H1 (cell line): ENCODE results near the gene WNK2. TPM values are rescaled to one million over a fixed set of nuclear protein-coding genes. Genes with fewer than 3 reads are reported as not detected.

Experiments used
- CTCF ChIA-PET: fragments of 300-600 bp; sonication (Branson Sonifier 250); formaldehyde crosslinking; loops from one replicate; lab custom pipeline; 2021; ENCODE audit not compliant: partially characterized antibody; lab: Charles Lee
- POLR2A ChIA-PET: fragments of 300-600 bp; sonication (Branson Sonifier 250); formaldehyde crosslinking; loops from one replicate; lab custom pipeline; 2021; ENCODE audit warnings: inconsistent platforms; ENCODE audit not compliant: partially characterized antibody; lab: Charles Lee
- DNase-seq, 2 experiments: peaks; one replicate each; pipeline versions ENCODE4 v3.0.0 to v3.0.0-alpha.2; 2010 to 2022; ENCODE audit warnings: low spot score in 2 of 2, low read depth in 1 of 2, mixed read lengths in 1 of 2
- FAIRE-seq: peaks from 2 replicates; lab custom pipeline; 2011; peaks lifted over from hg19 to GRCh38; lab: Jason Lieb, UNC
- H2AFZ ChIP-seq: 2 replicates; pipeline ENCODE4 v1.8.1; 2012; ENCODE audit warnings: low read length, inconsistent platforms
- H2AK5ac ChIP-seq: 2 replicates; pipeline ENCODE4 v1.6.1; 2013; ENCODE audit warnings: low read depth, low read length
- H2BK120ac ChIP-seq: replicated peaks from 2 replicates; pipeline ENCODE3; 2013; ENCODE audit warnings: low read depth, low read length, inconsistent platforms
- H2BK12ac ChIP-seq: 2 replicates; pipeline ENCODE4 v1.6.1; 2013; ENCODE audit warnings: low read depth, low read length
- H2BK15ac ChIP-seq: 2 replicates; pipeline ENCODE4 v1.6.1; 2013; ENCODE audit warnings: low read length
- H2BK20ac ChIP-seq: 2 replicates; pipeline ENCODE4 v1.6.1; 2013; ENCODE audit warnings: low read length
- H2BK5ac ChIP-seq: 2 replicates; pipeline ENCODE4 v1.6.1; 2013; ENCODE audit warnings: low read depth, low read length
- H3K14ac ChIP-seq: 2 replicates; pipeline ENCODE4 v1.6.1; 2013; ENCODE audit warnings: inconsistent platforms; ENCODE audit not compliant: insufficient read length
- H3K18ac ChIP-seq: 2 replicates; pipeline ENCODE4 v1.6.1; 2013; ENCODE audit warnings: low read length; ENCODE audit errors: extremely low read depth
- H3K23ac ChIP-seq: 2 replicates; pipeline ENCODE4 v1.6.1; 2013; ENCODE audit warnings: inconsistent platforms; ENCODE audit not compliant: insufficient read length
- H3K23me2 ChIP-seq: 2 replicates; pipeline ENCODE4 v1.6.1; 2013; ENCODE audit warnings: low read depth, low read length
- H3K27ac ChIP-seq: 2 replicates; pipeline ENCODE4 v1.6.1; 2011; ENCODE audit warnings: low read depth, low read length, inconsistent platforms
- H3K27me3 ChIP-seq, 4 experiments: replicated peaks in 1 of 4; 1 replicate in 1 of 4; 2 replicates in 3 of 4; pipeline versions ENCODE4 v1.6.1 to v1.8.1; 2011 to 2013; ENCODE audit warnings: low read length in 3 of 4, mild to moderate bottlenecking in 3 of 4, inconsistent platforms in 2 of 4, mixed read lengths in 2 of 4, moderate library complexity in 1 of 4; ENCODE audit not compliant: control insufficient read depth in 3 of 4, insufficient read depth in 3 of 4; ENCODE audit errors: extremely low read depth in 1 of 4
- H3K36me3 ChIP-seq, 4 experiments: 2 replicates each; pipeline versions ENCODE4 v1.6.1 to v1.8.1; 2011 to 2013; ENCODE audit warnings: mild to moderate bottlenecking in 4 of 4, low read length in 3 of 4, moderate library complexity in 2 of 4, control low read depth in 1 of 4, inconsistent platforms in 1 of 4; ENCODE audit not compliant: insufficient read depth in 4 of 4, control insufficient read depth in 2 of 4
- H3K4ac ChIP-seq: replicated peaks from 2 replicates; pipeline ENCODE3; 2013; ENCODE audit warnings: low read length, low read depth, mixed read lengths, inconsistent platforms; ENCODE audit not compliant: insufficient read length
- H3K4me1 ChIP-seq, 4 experiments: replicated peaks in 1 of 4; 1 replicate in 1 of 4; 2 replicates in 3 of 4; pipeline versions ENCODE4 v1.6.1 to v1.8.1; 2011 to 2013; ENCODE audit warnings: low read length in 3 of 4, inconsistent platforms in 2 of 4, mixed read lengths in 1 of 4; ENCODE audit not compliant: insufficient read depth in 4 of 4, control insufficient read depth in 3 of 4
- H3K4me2 ChIP-seq, 2 experiments: 2 replicates each; pipeline versions ENCODE4 v1.6.1 to v1.8.1; 2011 to 2013; ENCODE audit warnings: low read depth in 2 of 2, low read length in 2 of 2, control low read depth in 1 of 2, inconsistent platforms in 1 of 2, mild to moderate bottlenecking in 1 of 2; ENCODE audit not compliant: insufficient read depth in 1 of 2
- H3K4me3 ChIP-seq, 4 experiments: fragments of 200-600, 300-600 bp in 1 of 4; sonication (generic), shearing (Covaris generic), sonication (Bioruptor Twin) in 1 of 4; 2 replicates each; pipeline versions ENCODE4 v1.5.1 to v1.8.1; 2011 to 2016; ENCODE audit warnings: low read length in 4 of 4, low read depth in 3 of 4, control low read depth in 2 of 4, inconsistent platforms in 2 of 4, mild to moderate bottlenecking in 2 of 4, mixed read lengths in 1 of 4, moderate library complexity in 1 of 4; ENCODE audit not compliant: insufficient read depth in 2 of 4; ENCODE audit errors: extremely low read depth in 1 of 4
- H3K56ac ChIP-seq: replicated peaks from 2 replicates; pipeline ENCODE3; 2013; ENCODE audit warnings: low read depth, mild to moderate bottlenecking, mixed read lengths, low read length, inconsistent platforms; ENCODE audit not compliant: insufficient read length
- H3K79me1 ChIP-seq: 2 replicates; pipeline ENCODE4 v1.6.1; 2013; ENCODE audit warnings: low read depth, low read length, control low read depth
- H3K79me2 ChIP-seq, 2 experiments: 2 replicates each; pipeline versions ENCODE4 v1.6.1 to v1.8.1; 2012 to 2013; ENCODE audit warnings: low read length in 2 of 2, mild to moderate bottlenecking in 2 of 2, inconsistent platforms in 1 of 2; ENCODE audit not compliant: insufficient read depth in 2 of 2, control insufficient read depth in 1 of 2
- H3K9ac ChIP-seq, 4 experiments: replicated peaks in 1 of 4; 1 replicate in 1 of 4; 2 replicates in 3 of 4; pipeline versions ENCODE4 v1.6.1 to v1.8.1; 2011 to 2013; ENCODE audit warnings: low read depth in 3 of 4, low read length in 3 of 4, control low read depth in 2 of 4, mild to moderate bottlenecking in 2 of 4, moderate library complexity in 2 of 4, inconsistent platforms in 1 of 4; ENCODE audit errors: extremely low read depth in 1 of 4
- H3K9me3 ChIP-seq, 2 experiments: 2 replicates each; pipeline versions ENCODE4 v1.6.1 to v1.8.1; 2012 to 2013; ENCODE audit warnings: mild to moderate bottlenecking in 2 of 2, moderate library complexity in 2 of 2, control low read depth in 1 of 2, inconsistent platforms in 1 of 2, low read depth in 1 of 2, low read length in 1 of 2, mixed read lengths in 1 of 2; ENCODE audit not compliant: insufficient read depth in 2 of 2
- H4K20me1 ChIP-seq, 2 experiments: replicated peaks in 1 of 2; 2 replicates each; pipeline versions ENCODE3 to v1.8.1; 2011 to 2013; ENCODE audit warnings: inconsistent platforms in 2 of 2, low read length in 2 of 2, mild to moderate bottlenecking in 1 of 2; ENCODE audit not compliant: insufficient read depth in 2 of 2, control insufficient read depth in 1 of 2
- H4K5ac ChIP-seq: 2 replicates; pipeline ENCODE4 v1.6.1; 2013; ENCODE audit warnings: low read length, low read depth, mixed read lengths, inconsistent platforms; ENCODE audit not compliant: insufficient read length
- H4K8ac ChIP-seq: 2 replicates; pipeline ENCODE4 v1.8.0; 2013; ENCODE audit warnings: mild to moderate bottlenecking, moderate library complexity, low read length, inconsistent platforms; ENCODE audit not compliant: insufficient read depth; ENCODE audit errors: extremely low read depth
- H4K91ac ChIP-seq: replicated peaks from 2 replicates; pipeline ENCODE3; 2013; ENCODE audit warnings: low read length, mixed read lengths, inconsistent platforms; ENCODE audit not compliant: insufficient read length
- MAFK ChIP-seq: IDR thresholded peaks from 2 replicates; pipeline ENCODE4 v1.6.1; 2012; ENCODE audit warnings: low read depth, mild to moderate bottlenecking, improper control_type of control experiment, low read length
- NANOG ChIP-seq: IDR thresholded peaks from 2 replicates; pipeline ENCODE4 v1.6.1; 2011; ENCODE audit warnings: low read length, low read depth, mild to moderate bottlenecking, inconsistent platforms; ENCODE audit not compliant: insufficient read depth, poor library complexity, severe bottlenecking
- POLR2A ChIP-seq, 2 experiments: IDR thresholded peaks; 1 replicate in 1 of 2; 2 replicates in 1 of 2; pipeline ENCODE4 v1.6.1; 2011; ENCODE audit warnings: low read depth in 2 of 2, low read length in 2 of 2, mild to moderate bottlenecking in 2 of 2; ENCODE audit errors: control extremely low read depth in 1 of 2
- RAD21 ChIP-seq, 2 experiments: IDR thresholded peaks in 1 of 2; conservative IDR thresholded peaks in 1 of 2; 2 replicates each; pipeline ENCODE4 v1.6.1; 2011; ENCODE audit warnings: low read depth in 2 of 2, low read length in 2 of 2, improper control_type of control experiment in 1 of 2, inconsistent platforms in 1 of 2, mild to moderate bottlenecking in 1 of 2, moderate library complexity in 1 of 2
- RFX5 ChIP-seq: IDR thresholded peaks from 2 replicates; pipeline ENCODE4 v1.6.1; 2011; ENCODE audit warnings: low read depth, low read length, improper control_type of control experiment, borderline replicate concordance
- SIRT6 ChIP-seq: IDR thresholded peaks from one replicate; pipeline ENCODE4 v1.7.1; 2012; ENCODE audit warnings: low read length, inconsistent platforms
- SRF ChIP-seq: IDR thresholded peaks from 2 replicates; pipeline ENCODE4 v1.6.1; 2011; ENCODE audit warnings: mild to moderate bottlenecking, low read depth, low read length, moderate library complexity
- whole genome bisulfite sequencing, 2 experiments: shearing (Covaris generic) in 1 of 2; methylation state at CpG; one replicate each; pipeline versions ENCODE4 v1.1.6 to v1.1.7; 2013 to 2015; ENCODE audit warnings: low lambda C conversion rate in 2 of 2, mixed read lengths in 2 of 2, inconsistent platforms in 1 of 2, low coverage in 1 of 2, missing lambda C conversion rate in 1 of 2; ENCODE audit not compliant: insufficient replicate concordance in 2 of 2, insufficient coverage in 1 of 2, insufficient read length in 1 of 2; ENCODE audit errors: extremely low coverage in 1 of 2, missing lambda C conversion rate in 1 of 2; 5-methylcytosine and 5-hydroxymethylcytosine counted together
- polyA plus RNA-seq, 7 experiments: library from polyadenylated mRNA; depleted of rRNA in 3 of 7; stranded (reverse) in 5 of 7; unstranded in 2 of 7; fragments of >200 nt in 5 of 7; fragments of 200-250 nt in 2 of 7; gene quantifications; 1 replicate in 5 of 7; 2 replicates in 1 of 7; 4 replicates in 1 of 7; pipeline versions ENCODE4 v1.2.1 to v1.2.3, GENCODE V29; 2011 to 2013; ENCODE audit warnings: missing spikeins in 2 of 7, mixed read lengths in 2 of 7
- total RNA-seq: library from RNA; stranded (reverse); fragmentation: NEBNext Ultra II Directional; extraction: Animal tissue kit (Norgen Biotek cat#: 25700); gene quantifications from 2 replicates; pipeline ENCODE4 v1.2.1, GENCODE V29; 2021

Gene WNK2
- total and polyA plus RNA-seq, 2 of the 8 experiments (the other 6 are each of a cell fraction or from before 2014, with no cell fraction given): 12.0 to 87.2 TPM

- Histone ChIP-seq H3K36me3 (no peaks in the 10 kb centered on the region), H3K79me2 (peaks cover 0 to 41% of the 10 kb centered on the region in 2 experiments; a peak in 2 of 4 replicates), H2BK20ac (no peak overlapping the region), H3K4me2 (no peak overlapping the region; a peak in 1 of 4 replicates), H3K4ac (no peak overlapping the region), H4K5ac (no peak overlapping the region), H3K23ac (no peak overlapping the region), H2AFZ (no peak overlapping the region), H3K4me3 (no peak overlapping the region), H3K18ac (no peak overlapping the region), H2BK5ac (no peak overlapping the region), H3K79me1 (peaks cover 24% of the 10 kb centered on the region), H3K9ac (no peak overlapping the region), H3K14ac (no peak overlapping the region), H4K20me1 (peaks cover 20 to 35% of the 10 kb centered on the region in 2 experiments), H4K91ac (no peak overlapping the region), H3K27me3 (peaks cover 0 to 29% (median 17%) of the 10 kb centered on the region in 4 experiments; a peak in 6 of 7 replicates), H2AK5ac (no peak overlapping the region), H3K23me2 (peaks cover 18% of the 10 kb centered on the region; the same call in 1 of the 2 replicates), H3K56ac (no peak overlapping the region), H4K8ac (no peak overlapping the region), H2BK12ac (no peak overlapping the region)
- FAIRE-seq: no peak
- POLR2A ChIA-PET: no interaction called here
- CTCF ChIA-PET: interaction anchor here (0.9 to 1.4 kb wide), 3 partner anchors 8 to 118 kb away, joined by 3 to 4 read pairs (median 3); no protein-coding TSS in a partner anchor
- no peak for DNase-seq
- TF ChIP-seq RFX5 (no peak), SIRT6 (no peak), RAD21 (IDR thresholded peaks at IDR 0.05 in 1 of 2, conservative IDR thresholded peaks at IDR 0.05 in 1 of 2; ENCODE audit: low read depth in 2 of 2, low read length in 2 of 2) (no peak), NANOG (no peak), SRF (no peak), POLR2A (IDR thresholded peaks at IDR 0.05; ENCODE audit: control extremely low read depth in 1 of 2, low read depth in 2 of 2, low read length in 2 of 2) (no peak), MAFK (no peak)
- TF ChIP-seq, all 59 proteins: peak for 0
- Histone ChIP-seq H3K4me1 (peaks cover 0 to 17% (median 8%) of the 10 kb centered on the region in 4 experiments; a peak in 6 of 7 replicates), H3K27ac (no peak overlapping the region), H2BK15ac (no peak overlapping the region), H2BK120ac (no peak overlapping the region), H3K9me3 (no peaks in the 10 kb centered on the region)
- 87% methylated on average over 5 of the region's 5 CpGs; no CpG with 5 or more reads in 1 of the 2 experiments for WGBS, 2 experiments
Measured at GRCh38 chr9:93187574-93187973, 3.6 kb downstream of the WNK2 start.
